Spleen (tissue), 11 donors: Measurements from ENCODE around the gene HGFAC. TPM values are rescaled to one million over a fixed set of nuclear protein-coding genes. Genes with fewer than 3 reads are reported as not detected.

Experiments
- DNase-seq: peaks from one replicate; pipeline ENCODE4 v3.0.0-alpha.2; 2020
- H3K27ac ChIP-seq, 8 donors: fragments of 200-600 bp; sonication (generic) in 7 of 8; 1 replicate in 4 of 8; 2 replicates in 4 of 8; pipeline versions ENCODE4 v1.5.0 to v1.8.0; 2016 to 2021; ENCODE audit warnings: inconsistent platforms in 4 of 8, mild to moderate bottlenecking in 4 of 8, moderate library complexity in 1 of 8
- H3K27me3 ChIP-seq, 7 donors: fragments of 200-600 bp; sonication (generic) in 6 of 7; replicated peaks in 1 of 7; 1 replicate in 4 of 7; 2 replicates in 3 of 7; pipeline versions ENCODE4 v1.5.0 to v1.8.0; 2016 to 2021; ENCODE audit warnings: inconsistent platforms in 3 of 7, mild to moderate bottlenecking in 1 of 7
- H3K36me3 ChIP-seq, 6 donors: fragments of 200-600 bp; sonication (generic) in 5 of 6; 1 replicate in 4 of 6; 2 replicates in 2 of 6; pipeline versions ENCODE4 v1.5.0 to v1.8.0; 2016 to 2021; ENCODE audit warnings: inconsistent platforms in 2 of 6
- H3K4me1 ChIP-seq, 6 donors: fragments of 200-600 bp; sonication (generic) in 5 of 6; 1 replicate in 3 of 6; 2 replicates in 3 of 6; pipeline versions ENCODE4 v1.5.0 to v1.8.0; 2016 to 2021; ENCODE audit warnings: inconsistent platforms in 3 of 6
- H3K4me3 ChIP-seq, 8 donors: fragments of 200-600 bp; sonication (generic) in 7 of 8; 1 replicate in 4 of 8; 2 replicates in 4 of 8; pipeline versions ENCODE4 v1.5.0 to v1.8.0; 2016 to 2021; ENCODE audit warnings: inconsistent platforms in 4 of 8, mild to moderate bottlenecking in 4 of 8, moderate library complexity in 2 of 8
- H3K9me3 ChIP-seq, 8 donors: fragments of 200-600 bp; sonication (generic) in 7 of 8; 1 replicate in 4 of 8; 2 replicates in 4 of 8; pipeline versions ENCODE4 v1.5.0 to v1.8.0; 2016 to 2021; ENCODE audit warnings: inconsistent platforms in 4 of 8
- CTCF ChIP-seq, 11 experiments: fragments of 200-600 bp in 7 of 11; fragments of 450-650 bp in 4 of 11; sonication (generic) in 4 of 11; IDR thresholded peaks in 8 of 11; conservative IDR thresholded peaks in 3 of 11; 1 replicate in 7 of 11; 2 replicates in 4 of 11; pipeline versions ENCODE4 v1.4.0 to v1.8.0; 2016 to 2021; ENCODE audit warnings: antibody characterized with exemption in 11 of 11, inconsistent platforms in 4 of 11, mild to moderate bottlenecking in 1 of 11
- POLR2A ChIP-seq, 3 donors: fragments of 450-650 bp; IDR thresholded peaks; one replicate each; pipeline ENCODE4 v1.5.1; 2017; ENCODE audit warnings: antibody characterized with exemption in 3 of 3, mild to moderate bottlenecking in 1 of 3
- POLR2AphosphoS5 ChIP-seq, 3 donors: sonication (generic); formaldehyde crosslinking; IDR thresholded peaks; one replicate each; pipeline ENCODE4 v1.5.1; 2017; ENCODE audit warnings: antibody characterized with exemption in 3 of 3
- WGBS, 5 donors: extraction: QIAGEN DNeasy Blood & Tissue Kit in 3 of 5; methylation state at CpG; one replicate each; pipeline versions ENCODE4 v1.1.5 to v1.1.7; 2013 to 2018; 5-methylcytosine and 5-hydroxymethylcytosine counted together
- intact Hi-C: fragments of 100-400 bp; cut with DNase I; formaldehyde crosslinking; loops from one replicate; pipeline ENCODE4 v1.15.0; 2023; ENCODE audit warnings: low total_unique reads
- polyA plus RNA-seq, 3 donors: library from polyadenylated mRNA; stranded (reverse); fragments of 200-250 nt; gene quantifications; one replicate each; pipeline ENCODE4 v1.2.1, GENCODE V29; 2013
- total RNA-seq, 7 donors: library from RNA; depleted of rRNA in 3 of 7; stranded (reverse); fragments of >200 nt in 3 of 7; fragmentation: NEBNext Ultra II Directional in 4 of 7; extraction: Animal tissue kit (Norgen Biotek cat#: 25700) in 4 of 7; gene quantifications; one replicate each; pipeline versions ENCODE4 v1.1.0 to v1.2.1, GENCODE V29; 2016 to 2021
- donor health status: healthy with polysubstance abuse.
- donor health status: DM: no; HTN: no; CAD: no; lungs with moderate emphysema.
- donor health status: DM: no; HTN: no; CAD: no.
- donor health status: Bipolar disorder and iron deficiency.
- donor health status: healthy.
- donor health status: DM: no; HTN: no; CAD: no.
- donor health status: DM: yes; HTN: yes; CAD: no.

Gene HGFAC
- total and polyA plus RNA-seq, 10 donors, result 0.11 to 0.47 (median 0.32) TPM; not detected in 5

GRCh38 chr4:3442959-3443749, 1.4 kb downstream of the HGFAC start:
- Histone ChIP-seq H3K36me3 (no peaks in the 10 kb centered on the region), H3K4me1 (peaks cover 3 to 11% (median 8%) of the 10 kb centered on the region in 6 donors), H3K27me3 (peaks cover 0 to 23% (median 0%) of the 10 kb centered on the region in 7 donors), H3K9me3 (no peaks in the 10 kb centered on the region), H3K4me3 (peak overlapping the region in 1 of 8 donors; percentile 12), H3K27ac (no peak overlapping the region)
- intact Hi-C loops, result loop anchor here (5.0 to 10.0 kb wide), 3 partner anchors 96 to 338 kb away; no protein-coding TSS in a partner anchor
- peak in 2 of 3 donors; percentile 32 to 53 for TF ChIP-seq POLR2AphosphoS5 (IDR thresholded peaks at IDR 0.05)
- no peak for TF ChIP-seq POLR2A (IDR thresholded peaks at IDR 0.05)
- TF ChIP-seq CTCF (IDR thresholded peaks at IDR 0.05 in 8 of 11, conservative IDR thresholded peaks at IDR 0.05 in 3 of 11), result peak; percentile 92 to 99 (median 99)
- DNase-seq, result peak; percentile 88
- WGBS, 5 donors, result 11 to 41% (median 32%) methylated on average over 15 to 36 of the region's 36 CpGs

- no peak for DNase-seq
- Histone ChIP-seq H3K4me3 (no peak overlapping the region), H3K27me3 (peaks cover 0 to 23% (median 0%) of the 10 kb centered on the region in 7 donors), H3K4me1 (peaks cover 3 to 11% (median 8%) of the 10 kb centered on the region in 6 donors), H3K27ac (no peak overlapping the region), H3K9me3 (no peaks in the 10 kb centered on the region), H3K36me3 (no peaks in the 10 kb centered on the region)
- WGBS, 5 donors, result 55 to 72% (median 67%) methylated on average over 11 to 17 of the region's 17 CpGs
- TF ChIP-seq CTCF (IDR thresholded peaks at IDR 0.05 in 8 of 11, conservative IDR thresholded peaks at IDR 0.05 in 3 of 11) (peak in 6 of 11 experiments; percentile 29 to 68 (median 60)), POLR2A (IDR thresholded peaks at IDR 0.05) (no peak)
- intact Hi-C loops, result loop anchor here (5.0 to 10.0 kb wide), 3 partner anchors 97 to 339 kb away; no protein-coding TSS in a partner anchor
Measured at GRCh38 chr4:3443750-3444309, 2.1 kb downstream of the HGFAC start.

GRCh38 chr4:3444351-3445110, 2.8 kb downstream of the HGFAC start:
- Histone ChIP-seq H3K36me3 (no peaks in the 10 kb centered on the region), H3K27me3 (peaks cover 0 to 25% (median 0%) of the 10 kb centered on the region in 7 donors), H3K27ac (no peak overlapping the region), H3K4me1 (peaks cover 3 to 11% (median 8%) of the 10 kb centered on the region in 6 donors), H3K4me3 (no peak overlapping the region), H3K9me3 (no peaks in the 10 kb centered on the region)
- WGBS, 5 donors, result 85 to 92% (median 88%) methylated on average over 31 to 56 of the region's 56 CpGs
- intact Hi-C loops, result loop anchor here (5.0 to 10.0 kb wide), 3 partner anchors 97 to 340 kb away; no protein-coding TSS in a partner anchor
- TF ChIP-seq POLR2AphosphoS5 (IDR thresholded peaks at IDR 0.05), result no peak
- TF ChIP-seq CTCF (IDR thresholded peaks at IDR 0.05 in 8 of 11, conservative IDR thresholded peaks at IDR 0.05 in 3 of 11), result peak in 1 of 11 experiments; percentile 3
- no peak for TF ChIP-seq POLR2A (IDR thresholded peaks at IDR 0.05)
- DNase-seq, result no peak
